Activated CD8-positive, alpha-beta T cell treated with anti-CD3 and anti-CD28 coated beads, Interleukin-2, amount 10 ng/mL, durations not matched to agents 7 days and 5 days (primary cell): ENCODE results near the gene PSENEN. TPM values are rescaled to one million over a fixed set of nuclear protein-coding genes. Genes with fewer than 3 reads are reported as not detected.
"Not testable (repeated sequence)": the region's sequence is repeated elsewhere in the genome, so short reads cannot be mapped to it uniquely, and the experiment has no call there.

Experiments
- ATAC-seq: fragments of 150-1000 bp; cut with Tn5 transposase; one replicate; pipeline ENCODE4 v1.10.0; 2021; ENCODE audit warnings: moderate library complexity
- CTCF ChIA-PET: fragments of 350-600 bp; sonication (Branson Sonifier 250); formaldehyde crosslinking; loops from one replicate; lab custom pipeline; 2021; ENCODE audit warnings: antibody characterized with exemption; lab: Charles Lee
- POLR2A ChIA-PET: fragments of 350-600 bp; sonication (Branson Sonifier 250); formaldehyde crosslinking; loops from one replicate; lab custom pipeline; 2021; ENCODE audit warnings: antibody characterized with exemption; lab: Charles Lee
- DNase-seq: peaks from one replicate; pipeline ENCODE4 v3.0.0-alpha.2; 2020
- H3K27ac Mint-ChIP-seq: one replicate; pipeline ENCODE4 v1.8.0; 2021; ENCODE audit warnings: mild to moderate bottlenecking, mixed read lengths
- H3K27me3 Mint-ChIP-seq: one replicate; pipeline ENCODE4 v1.8.0; 2021; ENCODE audit warnings: low read depth, mixed read lengths
- H3K36me3 Mint-ChIP-seq: one replicate; pipeline ENCODE4 v1.8.0; 2021; ENCODE audit warnings: low read depth, mixed read lengths
- H3K4me1 Mint-ChIP-seq: one replicate; pipeline ENCODE4 v1.8.0; 2021; ENCODE audit warnings: low read depth, mixed read lengths
- H3K4me3 Mint-ChIP-seq: one replicate; pipeline ENCODE4 v1.8.0; 2021; ENCODE audit warnings: mild to moderate bottlenecking, mixed read lengths
- H3K9me3 Mint-ChIP-seq: one replicate; pipeline ENCODE4 v1.8.0; 2022; ENCODE audit warnings: mixed read lengths; ENCODE audit not compliant: insufficient read depth
- total RNA-seq, 2 experiments: library from RNA; stranded (reverse); gene quantifications; one replicate each; pipeline ENCODE4 v1.2.3, GENCODE V29; 2021

Gene PSENEN
- total RNA-seq, 2 experiments from 2014 or later = 44.1 to 48.2 TPM

GRCh38 chr19:35793381-35794165 lies 48.1 kb downstream of the PSENEN start:
- ATAC-seq (no peak), DNase-seq (no peak)
- H3K27me3 Mint-ChIP-seq = peaks cover 27% of the 10 kb centered on the region
- peaks cover 2% of the 10 kb centered on the region for H3K4me1 Mint-ChIP-seq
- ChIA-PET POLR2A (no interaction called here), CTCF (no interaction called here)
- H3K9me3 Mint-ChIP-seq = no peaks in the 10 kb centered on the region
- H3K36me3 Mint-ChIP-seq = no peaks in the 10 kb centered on the region
- no peak overlapping the region for H3K4me3 Mint-ChIP-seq
- H3K27ac Mint-ChIP-seq = no peak overlapping the region

DNA sequence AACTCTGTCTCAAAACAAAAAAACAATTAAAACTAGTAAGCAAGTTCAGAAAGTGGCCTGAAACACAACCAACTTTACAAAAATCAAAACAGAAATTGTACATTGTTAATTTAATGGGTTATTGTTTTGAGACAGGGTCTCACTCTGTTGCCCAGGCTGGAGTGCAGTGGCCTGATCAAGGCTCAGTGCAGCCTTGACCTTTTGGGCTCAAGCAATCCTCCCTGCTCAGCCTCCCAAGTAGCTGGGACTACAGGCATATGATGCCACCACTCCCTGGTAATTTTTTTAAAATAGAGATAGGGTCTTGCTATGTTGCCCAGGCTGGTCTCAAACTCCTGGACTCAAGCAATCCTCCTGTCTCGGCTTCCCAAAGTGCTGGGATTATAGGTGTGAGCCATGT lies 50.1 kb downstream of the PSENEN start:
- H3K4me1 Mint-ChIP-seq, H3K27ac Mint-ChIP-seq, H3K9me3 Mint-ChIP-seq, DNase-seq, POLR2A ChIA-PET, H3K4me3 Mint-ChIP-seq, CTCF ChIA-PET, ATAC-seq, H3K36me3 Mint-ChIP-seq: not testable (repeated sequence)
- H3K27me3 Mint-ChIP-seq = peaks cover 29% of the 10 kb centered on the region

Other genes starting within 250 kb of the PSENEN start
- gene DMKN, start 232.0 kb upstream of the PSENEN start, total RNA-seq = not detected
- not detected for gene SBSN, start 217.3 kb upstream of the PSENEN start, total RNA-seq
- gene GAPDHS, start 212.2 kb upstream of the PSENEN start, total RNA-seq = not detected
- 10 to 100 TPM; 53.3 to 54.1 TPM for gene TMEM147, start 200.0 kb upstream of the PSENEN start, total RNA-seq
- not detected for gene ATP4A, start 182.0 kb upstream of the PSENEN start, total RNA-seq
- not detected for gene PMIS2, start 159.5 kb upstream of the PSENEN start, total RNA-seq
- gene HAUS5, start 132.9 kb upstream of the PSENEN start, total RNA-seq = 10 to 100 TPM; 53.3 to 62.3 TPM
- gene RBM42, start 116.6 kb upstream of the PSENEN start, total RNA-seq = 100 to 1,000 TPM; 118 to 119 TPM
- 1 to 10 TPM in 1 of 2 experiments, under 1 TPM in 1; 0.68 to 1.6 TPM for gene ETV2, start 103.9 kb upstream of the PSENEN start, total RNA-seq
- gene COX6B1, start 97.3 kb upstream of the PSENEN start, total RNA-seq = 100 to 1,000 TPM; 471 to 518 TPM
- under 1 TPM; 0.63 to 0.82 TPM for gene UPK1A, start 79.1 kb upstream of the PSENEN start, total RNA-seq
- 10 to 100 TPM; 37.4 to 41.4 TPM for gene ZBTB32, start 41.1 kb upstream of the PSENEN start, total RNA-seq
- 10 to 100 TPM; 58.0 to 64.3 TPM for gene KMT2B, start 27.6 kb upstream of the PSENEN start, total RNA-seq
- 10 to 100 TPM; 29.9 to 37.1 TPM for gene IGFLR1, start 3.2 kb upstream of the PSENEN start, total RNA-seq
- gene U2AF1L4, start 233 bp upstream of the PSENEN start, total RNA-seq = 10 to 100 TPM; 23.3 to 24.0 TPM
- 10 to 100 TPM; 10.5 to 12.4 TPM for gene LIN37, start 2.9 kb downstream of the PSENEN start, total RNA-seq
- gene HSPB6, start 11.4 kb downstream of the PSENEN start, total RNA-seq = under 1 TPM in 1 of 2 experiments, not detected in 1; 0.65 TPM
- gene PROSER3, start 12.5 kb downstream of the PSENEN start, total RNA-seq = 10 to 100 TPM; 48.0 to 54.6 TPM
- 10 to 100 TPM; 66.6 to 71.0 TPM for gene ARHGAP33, start 29.9 kb downstream of the PSENEN start, total RNA-seq
- not detected for gene PRODH2, start 67.2 kb downstream of the PSENEN start, total RNA-seq
- gene NPHS1, start 106.9 kb downstream of the PSENEN start, total RNA-seq = not detected
- gene KIRREL2, start 111.3 kb downstream of the PSENEN start, total RNA-seq = 1 to 10 TPM; 1.9 to 2.2 TPM
- gene APLP1, start 122.9 kb downstream of the PSENEN start, total RNA-seq = 1 to 10 TPM in 1 of 2 experiments, under 1 TPM in 1; 0.87 to 1.4 TPM
- gene NFKBID, start 154.9 kb downstream of the PSENEN start, total RNA-seq = 10 to 100 TPM; 39.0 to 40.7 TPM
- gene HCST, start 156.9 kb downstream of the PSENEN start, total RNA-seq = 100 to 1,000 TPM; 196 to 216 TPM
- under 1 TPM; 0.52 to 0.71 TPM for gene TYROBP, start 162.6 kb downstream of the PSENEN start, total RNA-seq
- gene LRFN3, start 190.7 kb downstream of the PSENEN start, total RNA-seq = 10 to 100 TPM in 1 of 2 experiments, 1 to 10 TPM in 1; 9.8 to 10.3 TPM
- gene SDHAF1, start 249.5 kb downstream of the PSENEN start, total RNA-seq = 10 to 100 TPM; 20.1 to 21.4 TPM